Testis (tissue), 3 donors: ENCODE results near the gene KRTAP10-3. TPM values are rescaled to one million over a fixed set of nuclear protein-coding genes. Genes with fewer than 3 reads are reported as not detected.
"Not testable (repeated sequence)": the region's sequence is repeated elsewhere in the genome, so short reads cannot be mapped to it uniquely, and the experiment has no call there.

ENCODE experiments used
- DNase-seq: peaks from one replicate; pipeline ENCODE4 v3.0.0-alpha.2; 2019
- H3K27ac ChIP-seq, 2 donors: fragments of 200-600 bp; sonication (generic); one replicate each; pipeline ENCODE4 v1.5.1; 2019
- H3K27me3 ChIP-seq: fragments of 200-600 bp; sonication (generic); one replicate; pipeline ENCODE4 v1.5.1; 2019
- H3K36me3 ChIP-seq: fragments of 200-600 bp; sonication (generic); one replicate; pipeline ENCODE4 v1.5.1; 2017; ENCODE audit warnings: low read depth; ENCODE audit errors: missing control alignments
- H3K4me1 ChIP-seq: fragments of 200-600 bp; sonication (generic); one replicate; pipeline ENCODE4 v1.5.1; 2019
- H3K4me3 ChIP-seq, 2 donors: fragments of 200-600 bp; sonication (generic); one replicate each; pipeline ENCODE4 v1.5.1; 2017 to 2019
- H3K9me3 ChIP-seq: fragments of 200-600 bp; sonication (generic); one replicate; pipeline ENCODE4 v1.5.1; 2017
- POLR2A ChIP-seq: fragments of 450-650 bp; IDR thresholded peaks from one replicate; pipeline ENCODE4 v1.6.1; 2017; ENCODE audit warnings: antibody characterized with exemption, mild to moderate bottlenecking, moderate library complexity
- WGBS, 2 donors: methylation state at CpG; one replicate each; pipeline ENCODE4 v1.1.5; 2018; 5-methylcytosine and 5-hydroxymethylcytosine counted together
- intact Hi-C: fragments of 100-400 bp; cut with DNase I; formaldehyde crosslinking; loops from one replicate; pipeline ENCODE4 v1.15.1; 2023; ENCODE audit warnings: low total_unique reads
- polyA plus RNA-seq: library from polyadenylated mRNA; stranded (reverse); fragments of 350-450 nt; fragmentation: Illumina TruSeq; extraction: RNeasy Lipid Tissue Mini Kit (QIAGEN cat#74804); gene quantifications from one replicate; pipeline ENCODE4 v1.2.3, GENCODE V29; 2014; ENCODE audit warnings: low read depth, low replicate concordance; ENCODE audit not compliant: insufficient read depth
- total RNA-seq, 2 donors: library from RNA; depleted of rRNA; stranded (reverse); fragments of >200 nt; gene quantifications; one replicate each; pipeline ENCODE4 v1.2.3, GENCODE V29; 2016
- TF ChIP-seq, protein P1 (sequence below), 3 experiments: fragments of 450-650 bp in 2 of 3; fragments of 200-600 bp in 1 of 3; sonication (generic) in 1 of 3; IDR thresholded peaks; one replicate each; pipeline ENCODE4 v1.5.1; 2016 to 2019; ENCODE audit warnings: antibody characterized with exemption in 3 of 3, mild to moderate bottlenecking in 2 of 3, moderate library complexity in 1 of 3

The KRTAP10-3 gene
- total and polyA plus RNA-seq, 3 donors from 2014 or later: not detected

DNA sequence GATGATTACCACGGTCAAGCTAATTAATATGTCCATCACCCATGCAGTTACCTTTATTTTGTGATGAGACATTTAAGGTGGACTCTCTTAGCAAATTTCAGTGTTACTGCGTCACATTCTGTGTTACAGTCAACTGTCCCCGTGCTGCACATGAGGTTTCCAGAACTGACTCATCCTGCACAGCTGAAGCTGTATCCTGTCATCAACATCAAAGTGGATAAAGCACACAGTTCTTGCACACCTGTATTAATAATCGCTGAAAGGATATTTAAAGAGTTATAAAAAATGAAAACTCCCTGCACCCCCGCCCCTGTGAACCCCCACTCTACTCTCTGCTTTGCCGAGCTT is 25.2 kb upstream of the KRTAP10-3 start:
- DNase-seq: no peak
- H3K9me3 ChIP-seq: no peaks in the 10 kb centered on the region
- H3K27ac ChIP-seq: no peak overlapping the region
- intact Hi-C loops: no loop called here
- WGBS, 2 donors: 79 to 83% methylated on average over 6 of the region's 6 CpGs
- H3K4me3 ChIP-seq: no peak overlapping the region
- TF ChIP-seq, protein P1, sequence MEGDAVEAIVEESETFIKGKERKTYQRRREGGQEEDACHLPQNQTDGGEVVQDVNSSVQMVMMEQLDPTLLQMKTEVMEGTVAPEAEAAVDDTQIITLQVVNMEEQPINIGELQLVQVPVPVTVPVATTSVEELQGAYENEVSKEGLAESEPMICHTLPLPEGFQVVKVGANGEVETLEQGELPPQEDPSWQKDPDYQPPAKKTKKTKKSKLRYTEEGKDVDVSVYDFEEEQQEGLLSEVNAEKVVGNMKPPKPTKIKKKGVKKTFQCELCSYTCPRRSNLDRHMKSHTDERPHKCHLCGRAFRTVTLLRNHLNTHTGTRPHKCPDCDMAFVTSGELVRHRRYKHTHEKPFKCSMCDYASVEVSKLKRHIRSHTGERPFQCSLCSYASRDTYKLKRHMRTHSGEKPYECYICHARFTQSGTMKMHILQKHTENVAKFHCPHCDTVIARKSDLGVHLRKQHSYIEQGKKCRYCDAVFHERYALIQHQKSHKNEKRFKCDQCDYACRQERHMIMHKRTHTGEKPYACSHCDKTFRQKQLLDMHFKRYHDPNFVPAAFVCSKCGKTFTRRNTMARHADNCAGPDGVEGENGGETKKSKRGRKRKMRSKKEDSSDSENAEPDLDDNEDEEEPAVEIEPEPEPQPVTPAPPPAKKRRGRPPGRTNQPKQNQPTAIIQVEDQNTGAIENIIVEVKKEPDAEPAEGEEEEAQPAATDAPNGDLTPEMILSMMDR (IDR thresholded peaks at IDR 0.05): no peak
- no peak for TF ChIP-seq POLR2A
- H3K4me1 ChIP-seq: no peaks in the 10 kb centered on the region
- no peaks in the 10 kb centered on the region for H3K27me3 ChIP-seq
- no peaks in the 10 kb centered on the region for H3K36me3 ChIP-seq

DNA sequence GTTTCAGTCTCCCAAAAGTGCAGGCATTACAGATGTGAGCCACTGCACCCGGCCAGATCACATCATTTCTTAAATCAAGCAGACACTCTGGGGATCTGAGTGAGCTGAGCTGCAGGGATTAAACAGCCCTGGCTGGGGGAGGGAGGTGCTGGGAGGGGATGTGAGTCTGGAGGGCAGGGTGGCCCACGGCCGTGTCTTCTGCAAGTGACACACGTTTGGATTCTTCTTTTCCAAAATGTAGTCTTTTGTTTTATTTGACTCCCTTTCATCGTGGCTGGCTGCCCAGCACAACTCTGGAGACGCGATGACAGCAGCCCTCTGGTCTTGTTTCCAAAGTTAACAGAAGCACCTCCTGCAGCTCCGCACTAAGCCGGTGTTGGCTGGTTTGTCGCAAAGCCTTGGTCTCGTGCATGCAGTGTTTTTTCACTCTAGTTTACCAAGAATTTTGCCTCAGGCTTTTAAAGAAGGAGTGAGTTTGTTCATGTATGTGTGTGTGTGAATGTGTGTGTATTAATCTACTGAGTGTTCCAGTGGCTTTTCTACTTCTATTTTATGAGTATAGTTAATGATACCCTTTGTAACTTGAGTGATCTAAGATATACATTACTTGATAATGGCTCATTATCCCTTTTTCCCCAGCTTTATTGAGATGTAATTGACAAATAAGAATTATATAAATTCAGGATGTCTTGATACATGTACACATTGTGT is 24.6 kb upstream of the KRTAP10-3 start:
- no peaks in the 10 kb centered on the region for H3K4me1 ChIP-seq
- DNase-seq: no peak
- no peak for TF ChIP-seq POLR2A
- TF ChIP-seq, protein P1 (IDR thresholded peaks at IDR 0.05): no peak
- H3K27me3 ChIP-seq: no peaks in the 10 kb centered on the region
- no peaks in the 10 kb centered on the region for H3K9me3 ChIP-seq
- intact Hi-C loops: no loop called here
- no peak overlapping the region for H3K4me3 ChIP-seq
- no peaks in the 10 kb centered on the region for H3K36me3 ChIP-seq
- H3K27ac ChIP-seq: no peak overlapping the region
- WGBS, 2 donors: 40 to 48% methylated on average over 11 of the region's 11 CpGs

DNA sequence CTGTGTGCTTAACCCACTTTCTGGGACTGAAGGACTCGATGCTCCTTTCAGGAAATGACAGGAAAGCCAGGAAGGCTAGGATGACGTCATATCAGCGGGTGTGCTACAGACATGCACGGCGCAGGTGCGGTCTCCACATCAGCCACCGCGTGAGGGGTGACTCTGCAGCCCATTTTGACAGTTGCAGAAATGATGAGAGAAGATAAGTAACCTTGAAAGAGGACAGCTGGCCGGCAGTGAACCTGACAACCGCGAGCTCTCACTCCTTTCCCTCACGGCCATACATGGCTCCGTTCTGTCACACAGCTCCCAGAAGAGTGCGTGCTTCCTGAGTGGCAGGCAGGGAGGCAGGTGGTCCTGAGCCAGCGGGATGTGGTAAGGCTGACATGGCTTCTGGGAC is 23.5 kb upstream of the KRTAP10-3 start:
- H3K4me3 ChIP-seq: no peak overlapping the region
- WGBS, 2 donors: 77% methylated on average over 14 to 15 of the region's 15 CpGs
- H3K27me3 ChIP-seq: no peaks in the 10 kb centered on the region
- TF ChIP-seq, protein P1 (IDR thresholded peaks at IDR 0.05): no peak
- TF ChIP-seq POLR2A: no peak
- intact Hi-C loops: no loop called here
- H3K36me3 ChIP-seq: no peaks in the 10 kb centered on the region
- DNase-seq: no peak
- H3K4me1 ChIP-seq: no peaks in the 10 kb centered on the region
- H3K9me3 ChIP-seq: no peaks in the 10 kb centered on the region
- no peak overlapping the region for H3K27ac ChIP-seq

GRCh38 chr21:44581158-44581557 is 22.6 kb upstream of the KRTAP10-3 start:
- TF ChIP-seq, protein P1 (IDR thresholded peaks at IDR 0.05): no peak
- no peak for TF ChIP-seq POLR2A
- intact Hi-C loops: no loop called here
- Histone ChIP-seq H3K4me1 (no peaks in the 10 kb centered on the region), H3K4me3 (no peak overlapping the region), H3K9me3 (no peaks in the 10 kb centered on the region), H3K27ac (no peak overlapping the region), H3K27me3 (no peaks in the 10 kb centered on the region), H3K36me3 (no peaks in the 10 kb centered on the region)
- DNase-seq: no peak
- WGBS, 2 donors: 76 to 86% methylated on average over 3 of the region's 3 CpGs

- H3K4me3 ChIP-seq, intact Hi-C loops, H3K4me1 ChIP-seq, H3K9me3 ChIP-seq, H3K36me3 ChIP-seq, H3K27ac ChIP-seq, H3K27me3 ChIP-seq, DNase-seq: not testable (repeated sequence)
- whole genome bisulfite sequencing, 2 donors: 49 to 63% methylated on average over 18 to 19 of the region's 19 CpGs
These were observed 21.7 kb upstream of the KRTAP10-3 start, which contains the start of gene KRTAP10-5 for GRCh38 chr21:44580231-44580821. Gene KRTAP10-5, minus strand, starts transcription at chr21:44580604. Its CDS starts 26 bp downstream, at chr21:44580578.
